Activated CD4-positive, alpha-beta T cell treated with anti-CD3 and anti-CD28 coated beads for 36 hours (primary cell): ENCODE results near the gene HTR2C. TPM values are rescaled to one million over a fixed set of nuclear protein-coding genes. Genes with fewer than 3 reads are reported as not detected.
"Not testable (repeated sequence)": the region's sequence is repeated elsewhere in the genome, so short reads cannot be mapped to it uniquely, and the experiment has no call there.

Experiments
- ATAC-seq: fragments of 200-7000 bp; cut with Tn5 transposase; one replicate; pipeline ENCODE4 v1.10.0; 2021; ENCODE audit warnings: mild to moderate bottlenecking, moderate library complexity
- CTCF ChIA-PET: fragments of 350-600 bp; sonication (Branson Sonifier 250); formaldehyde crosslinking; loops from one replicate; lab custom pipeline; 2021; ENCODE audit warnings: antibody characterized with exemption; lab: Charles Lee
- POLR2A ChIA-PET: fragments of 350-600 bp; sonication (Branson Sonifier 250); formaldehyde crosslinking; loops from one replicate; lab custom pipeline; 2021; ENCODE audit warnings: antibody characterized with exemption, inconsistent platforms; lab: Charles Lee
- DNase-seq: peaks from one replicate; pipeline ENCODE4 v3.0.0-alpha.2; 2020
- H3K27ac Mint-ChIP-seq: one replicate; pipeline ENCODE4 v1.8.0; 2021; ENCODE audit warnings: mixed read lengths
- H3K27me3 Mint-ChIP-seq: one replicate; pipeline ENCODE4 v1.8.0; 2021; ENCODE audit warnings: mixed read lengths
- H3K36me3 Mint-ChIP-seq: one replicate; pipeline ENCODE4 v1.8.0; 2021; ENCODE audit warnings: low read depth, mixed read lengths
- H3K4me1 Mint-ChIP-seq: one replicate; pipeline ENCODE4 v1.8.0; 2021; ENCODE audit warnings: mixed read lengths
- H3K4me3 Mint-ChIP-seq: one replicate; pipeline ENCODE4 v1.8.0; 2021; ENCODE audit warnings: mild to moderate bottlenecking, moderate library complexity, mixed read lengths
- H3K9me3 Mint-ChIP-seq: one replicate; pipeline ENCODE4 v1.8.0; 2021; ENCODE audit warnings: low read depth, mixed read lengths
- intact Hi-C, 2 experiments: fragments of 100-400 bp; cut with DNase I in 1 of 2; cut with micrococcal nuclease in 1 of 2; formaldehyde crosslinking; loops; one replicate each; pipeline versions ENCODE4 v1.14.2 to v1.15.1; 2022 to 2024; cut with DNase I, micrococcal nuclease
- total RNA-seq, 2 experiments: library from RNA; stranded (reverse); gene quantifications; one replicate each; pipeline ENCODE4 v1.2.3, GENCODE V29; 2021

Gene HTR2C
- not detected for total RNA-seq

DNA sequence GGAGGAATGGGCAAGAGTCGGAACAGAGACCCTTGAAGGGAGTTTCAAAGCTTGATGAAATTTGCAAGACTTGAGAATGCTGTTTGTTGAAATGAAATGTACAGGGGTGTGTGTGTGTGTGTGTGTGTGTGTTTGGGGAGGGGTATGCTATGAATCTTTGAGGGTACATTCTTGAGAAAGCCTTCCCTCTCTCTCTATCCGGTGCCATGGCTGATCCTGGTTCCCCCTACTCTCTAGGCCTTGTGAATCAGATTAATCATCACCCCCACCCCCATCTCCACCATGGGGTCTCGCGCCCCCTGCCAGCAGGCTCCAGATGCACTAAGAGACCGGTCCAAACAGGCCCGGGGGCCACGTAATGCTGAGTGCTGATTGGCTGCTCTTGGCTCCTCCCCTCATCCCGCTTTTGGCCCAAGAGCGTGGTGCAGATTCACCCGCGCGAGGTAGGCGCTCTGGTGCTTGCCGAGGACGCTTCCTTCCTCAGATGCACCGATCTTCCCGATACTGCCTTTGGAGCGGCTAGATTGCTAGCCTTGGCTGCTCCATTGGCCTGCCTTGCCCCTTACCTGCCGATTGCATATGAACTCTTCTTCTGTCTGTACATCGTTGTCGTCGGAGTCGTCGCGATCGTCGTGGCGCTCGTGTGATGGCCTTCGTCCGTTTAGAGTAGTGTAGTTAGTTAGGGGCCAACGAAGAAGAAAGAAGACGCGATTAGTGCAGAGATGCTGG lies at the start of gene HTR2C:
TSS of gene HTR2C (plus strand) at position 441 of the 729 bp plus-strand sequence. CDS start 142,851 bp downstream, outside the sequence.
- Mint-ChIP-seq H3K9me3 (peaks cover 3% of the 10 kb centered on the region), H3K4me1 (no peaks in the 10 kb centered on the region), H3K27me3 (peaks cover 19% of the 10 kb centered on the region), H3K27ac (no peak within 1 kb of the TSS), H3K4me3 (no peak within 1 kb of the TSS), H3K36me3 (no peaks in the 10 kb centered on the region)
- intact Hi-C loops = no loop called here
- no peak for DNase-seq
- ChIA-PET POLR2A (no interaction called here), CTCF (no interaction called here)
- no peak for ATAC-seq

DNA sequence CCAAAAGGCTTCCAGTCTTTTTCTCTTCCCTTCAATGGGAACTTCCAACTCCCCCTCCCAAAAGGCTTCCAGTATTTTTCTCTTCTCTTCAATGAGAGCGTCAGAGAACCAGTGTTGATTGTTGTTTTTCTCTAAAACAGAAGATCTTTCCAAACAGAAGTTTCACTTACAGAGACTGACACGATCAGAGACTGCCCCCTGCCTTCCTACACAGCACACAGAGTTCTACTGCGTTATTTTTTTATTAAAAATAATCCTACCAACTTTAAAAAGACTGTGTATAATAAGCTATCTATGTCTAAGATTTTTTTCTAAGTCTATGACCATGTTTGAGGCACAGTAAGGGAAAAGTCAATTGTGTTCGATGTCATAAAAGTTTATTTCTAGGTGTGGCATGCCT lies 3.5 kb upstream of the HTR2C start:
- Mint-ChIP-seq H3K27me3 (peaks cover 15% of the 10 kb centered on the region), H3K4me3 (no peak overlapping the region), H3K36me3 (no peaks in the 10 kb centered on the region), H3K9me3 (peaks cover 3% of the 10 kb centered on the region), H3K4me1 (no peaks in the 10 kb centered on the region), H3K27ac (no peak overlapping the region)
- no peak for DNase-seq
- ChIA-PET POLR2A (no interaction called here), CTCF (no interaction called here)
- ATAC-seq = no peak
- intact Hi-C loops = no loop called here

DNA sequence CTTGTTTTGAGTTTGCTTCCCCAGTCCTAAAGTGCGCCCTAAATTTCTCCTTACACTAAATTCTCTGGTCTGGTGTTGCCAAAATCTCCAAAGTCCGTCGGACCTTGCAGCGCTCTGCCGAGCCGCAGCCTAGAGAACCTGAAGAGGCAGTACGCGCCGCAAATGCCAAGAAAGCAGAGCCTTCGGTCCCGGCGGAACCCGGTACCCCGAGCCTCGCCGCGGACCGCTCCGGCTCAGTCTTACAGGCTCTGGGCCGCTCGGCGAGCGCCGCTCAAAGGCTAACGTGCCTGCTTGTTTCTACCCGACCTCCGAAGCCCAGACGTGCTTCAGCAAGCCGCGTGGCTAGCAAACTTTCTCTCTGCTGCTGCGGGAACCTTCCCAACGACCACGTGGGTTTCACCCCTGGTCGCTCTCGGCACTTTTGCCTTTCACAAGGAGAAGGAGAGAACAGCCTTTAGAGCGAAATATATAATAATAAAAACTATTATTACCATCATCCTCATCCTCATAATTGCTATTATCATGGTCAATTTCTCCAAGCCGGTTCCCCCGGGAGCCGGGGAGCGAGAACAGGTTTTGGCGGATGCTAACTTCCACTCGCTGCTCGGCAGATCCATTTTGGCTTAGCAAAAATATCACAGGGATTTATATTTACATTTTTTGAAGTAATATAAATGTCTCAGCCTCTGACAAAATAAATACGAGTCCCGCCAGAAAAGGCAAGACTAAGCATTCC lies 2.2 kb upstream of the HTR2C start:
- Mint-ChIP-seq H3K9me3 (peaks cover 3% of the 10 kb centered on the region), H3K27ac (no peak overlapping the region), H3K4me3 (no peak overlapping the region), H3K4me1 (no peaks in the 10 kb centered on the region), H3K36me3 (no peaks in the 10 kb centered on the region), H3K27me3 (peaks cover 17% of the 10 kb centered on the region)
- ATAC-seq (no peak), DNase-seq (no peak)
- ChIA-PET POLR2A (no interaction called here), CTCF (no interaction called here)
- intact Hi-C loops = no loop called here

DNA sequence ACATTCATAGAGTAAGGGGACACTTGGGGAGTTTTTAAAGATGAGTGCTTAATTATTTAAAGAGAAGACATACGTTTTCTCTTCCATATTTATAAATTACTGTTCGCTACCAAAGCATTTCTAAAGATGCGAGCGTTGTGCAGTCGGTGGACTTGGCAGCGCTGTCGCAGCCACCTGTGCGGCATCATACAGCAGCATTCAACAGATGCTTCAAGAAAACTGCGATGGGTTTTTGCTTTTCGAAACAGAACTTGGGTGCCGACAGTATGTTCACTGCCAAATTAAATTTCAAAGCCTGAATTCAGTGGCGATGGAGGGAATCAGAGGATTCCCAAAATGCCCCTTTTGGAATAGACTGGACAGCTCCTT lies 1.6 kb upstream of the HTR2C start:
- Mint-ChIP-seq H3K9me3 (peaks cover 3% of the 10 kb centered on the region), H3K36me3 (no peaks in the 10 kb centered on the region), H3K27me3 (peaks cover 17% of the 10 kb centered on the region), H3K27ac (no peak overlapping the region), H3K4me1 (no peaks in the 10 kb centered on the region), H3K4me3 (no peak overlapping the region)
- DNase-seq (no peak), ATAC-seq (no peak)
- intact Hi-C loops = no loop called here
- ChIA-PET POLR2A (no interaction called here), CTCF (no interaction called here)

DNA sequence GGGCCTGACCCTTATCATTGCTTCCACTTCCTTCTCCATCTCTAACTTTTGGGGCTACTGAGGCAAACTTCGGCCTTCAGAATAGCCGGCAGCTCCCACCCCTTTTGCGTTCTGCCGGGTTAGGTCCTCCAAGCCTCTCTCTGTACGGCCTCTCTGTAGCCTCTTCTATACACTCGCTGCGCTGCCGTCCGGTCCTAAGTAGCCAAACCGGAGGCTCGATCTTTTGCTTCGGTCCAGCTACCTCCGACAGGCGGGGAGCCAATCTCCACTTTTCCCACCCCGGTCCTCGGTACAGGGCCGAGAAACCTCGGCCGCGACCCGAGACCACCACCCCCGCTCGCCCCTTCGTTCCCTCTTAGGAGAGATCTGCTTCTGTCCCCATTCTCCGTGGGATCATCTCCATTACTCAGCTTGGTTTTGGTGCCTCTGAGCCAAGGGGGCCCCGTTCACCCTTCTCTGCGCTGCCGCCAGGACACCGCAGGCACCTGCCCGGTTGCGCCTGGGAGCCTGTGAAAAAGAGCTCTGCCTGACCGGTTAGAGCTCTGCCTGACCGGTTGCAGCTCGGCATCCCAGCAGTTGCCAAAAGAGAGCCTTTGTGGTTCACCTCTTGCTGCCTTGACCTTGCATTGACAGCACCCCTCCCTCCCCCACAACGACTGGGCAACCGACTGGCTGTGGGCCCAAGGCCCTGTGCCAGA lies 1.0 kb upstream of the HTR2C start:
- peaks cover 19% of the 10 kb centered on the region for H3K27me3 Mint-ChIP-seq
- no peaks in the 10 kb centered on the region for H3K4me1 Mint-ChIP-seq
- H3K9me3 Mint-ChIP-seq = peaks cover 3% of the 10 kb centered on the region
- no peak overlapping the region for H3K4me3 Mint-ChIP-seq
- ATAC-seq (no peak), DNase-seq (no peak)
- no peaks in the 10 kb centered on the region for H3K36me3 Mint-ChIP-seq
- intact Hi-C loops = no loop called here
- no peak overlapping the region for H3K27ac Mint-ChIP-seq
- ChIA-PET CTCF (no interaction called here), POLR2A (no interaction called here)

DNA sequence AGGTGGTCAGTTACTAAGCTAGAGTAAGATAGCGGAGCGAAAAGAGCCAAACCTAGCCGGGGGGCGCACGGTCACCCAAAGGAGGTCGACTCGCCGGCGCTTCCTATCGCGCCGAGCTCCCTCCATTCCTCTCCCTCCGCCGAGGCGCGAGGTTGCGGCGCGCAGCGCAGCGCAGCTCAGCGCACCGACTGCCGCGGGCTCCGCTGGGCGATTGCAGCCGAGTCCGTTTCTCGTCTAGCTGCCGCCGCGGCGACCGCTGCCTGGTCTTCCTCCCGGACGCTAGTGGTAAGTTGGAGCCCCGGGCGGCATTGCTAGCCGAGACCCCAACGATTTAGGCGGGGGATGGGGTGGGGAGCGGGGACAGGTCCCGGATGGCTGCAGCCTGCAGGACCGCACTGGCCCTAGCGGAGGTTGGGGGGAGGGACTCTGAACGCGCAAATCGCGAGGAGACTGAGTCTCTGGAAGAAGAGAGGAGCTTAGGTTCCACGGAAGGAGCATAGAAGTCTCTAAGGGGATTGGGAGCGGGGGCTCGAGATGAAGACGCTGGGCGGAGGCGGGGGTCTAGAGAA lies 573 bp downstream of the HTR2C start:
- Mint-ChIP-seq H3K9me3 (peaks cover 4% of the 10 kb centered on the region), H3K4me1 (no peaks in the 10 kb centered on the region), H3K36me3 (no peaks in the 10 kb centered on the region), H3K4me3 (no peak overlapping the region), H3K27ac (no peak overlapping the region), H3K27me3 (peaks cover 19% of the 10 kb centered on the region)
- ChIA-PET POLR2A (no interaction called here), CTCF (no interaction called here)
- ATAC-seq = no peak
- intact Hi-C loops = no loop called here
- DNase-seq = no peak

DNA sequence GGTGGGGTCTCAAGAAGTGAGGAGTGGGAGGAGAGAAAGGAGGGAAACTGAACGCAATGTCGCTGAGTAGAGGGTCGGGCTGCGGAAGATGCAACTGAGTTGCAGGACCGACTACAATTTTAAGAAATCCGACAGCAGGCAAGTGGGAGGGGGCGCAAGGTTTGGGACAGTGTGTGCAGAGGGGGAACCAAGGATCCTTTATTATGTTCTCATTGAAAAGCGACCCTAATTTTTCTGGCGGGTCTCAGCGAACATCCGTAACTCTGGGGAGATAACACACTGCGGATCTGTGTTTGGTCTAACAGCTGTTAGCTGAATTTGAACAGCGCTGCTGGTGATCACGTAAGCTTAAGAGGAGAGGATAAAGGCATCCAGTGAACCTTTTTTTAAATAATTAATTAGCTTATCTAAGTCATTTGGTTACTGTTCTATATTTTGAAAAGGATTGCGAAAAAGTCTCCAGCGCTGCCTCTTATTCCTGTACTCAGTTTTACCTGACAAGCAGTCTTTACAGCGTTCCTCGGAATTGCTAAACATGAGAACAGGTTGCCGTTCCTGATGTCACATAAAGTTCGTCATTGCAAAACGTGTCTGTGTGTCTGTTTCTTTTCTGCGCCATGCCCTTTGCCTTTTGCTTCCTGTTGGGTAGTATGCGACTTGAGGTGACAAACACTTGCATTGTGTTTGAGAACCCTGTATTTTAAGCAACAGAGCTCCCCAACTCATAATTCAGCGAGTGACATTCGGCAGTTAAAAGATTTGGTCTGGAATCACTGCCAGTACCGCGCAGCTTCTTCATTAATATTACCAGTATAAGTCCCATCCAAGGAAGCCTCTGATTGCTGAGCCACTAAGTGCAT lies 1.3 kb downstream of the HTR2C start:
- H3K27ac Mint-ChIP-seq = no peak overlapping the region
- CTCF ChIA-PET = no interaction called here
- no peak overlapping the region for H3K4me3 Mint-ChIP-seq
- H3K27me3 Mint-ChIP-seq = peaks cover 19% of the 10 kb centered on the region
- H3K36me3 Mint-ChIP-seq = no peaks in the 10 kb centered on the region
- peaks cover 6% of the 10 kb centered on the region for H3K9me3 Mint-ChIP-seq
- ATAC-seq = no peak
- POLR2A ChIA-PET = no interaction called here
- DNase-seq = no peak
- no peaks in the 10 kb centered on the region for H3K4me1 Mint-ChIP-seq
- intact Hi-C loops = no loop called here

DNA sequence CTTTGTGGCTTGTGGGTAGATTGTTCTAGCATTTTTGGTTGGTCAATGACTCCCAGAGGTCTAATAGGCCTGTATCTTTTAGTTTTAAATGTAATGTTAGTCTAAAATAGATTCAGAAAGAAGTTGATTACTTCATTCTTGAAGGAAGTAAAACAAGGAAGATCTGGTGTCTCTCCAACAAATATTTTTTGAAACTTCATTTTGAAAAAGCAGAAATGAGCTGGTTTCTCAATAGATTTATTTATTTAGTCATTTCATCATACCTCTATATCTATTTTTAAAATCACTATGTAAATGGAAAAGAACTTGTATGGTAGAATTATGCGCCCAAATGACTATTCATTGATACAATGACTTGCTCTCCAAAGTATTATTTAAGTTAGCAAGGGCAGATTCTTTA lies 7.2 kb downstream of the HTR2C start:
- intact Hi-C loops = no loop called here
- no peaks in the 10 kb centered on the region for H3K4me1 Mint-ChIP-seq

DNA sequence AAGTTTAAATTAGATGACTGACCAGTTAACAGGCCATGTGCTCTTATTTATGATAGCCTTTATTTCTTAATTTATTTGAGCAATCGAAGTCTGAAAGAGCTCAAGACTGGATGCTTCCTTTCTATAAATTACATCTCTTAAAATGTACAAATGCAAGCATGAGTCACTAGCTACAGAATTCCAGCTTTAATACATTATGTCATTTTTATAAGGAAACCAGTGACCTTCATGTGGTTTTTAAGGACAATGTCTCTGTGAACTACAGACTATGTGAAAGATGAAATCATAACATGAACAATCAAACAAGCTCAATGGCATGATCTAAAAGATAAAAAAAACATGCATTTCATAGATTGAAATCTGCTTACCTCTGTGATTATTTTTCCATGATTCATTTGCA lies 15.4 kb downstream of the HTR2C start:
- ChIA-PET CTCF (interaction anchor here (1.6 kb wide), 1 partner anchor 12 kb away, joined by 4 read pairs; no protein-coding TSS in a partner anchor), POLR2A (no interaction called here)
- Mint-ChIP-seq H3K4me1 (no peaks in the 10 kb centered on the region), H3K36me3 (no peaks in the 10 kb centered on the region), H3K9me3 (no peaks in the 10 kb centered on the region), H3K27me3 (no peaks in the 10 kb centered on the region), H3K4me3 (no peak overlapping the region), H3K27ac (no peak overlapping the region)
- intact Hi-C loops = no loop called here
- no peak for ATAC-seq
- no peak for DNase-seq

More for the DNA sequence above, 7.2 kb downstream of the HTR2C start:
- H3K27me3 Mint-ChIP-seq = peaks cover 2% of the 10 kb centered on the region
- no peaks in the 10 kb centered on the region for H3K36me3 Mint-ChIP-seq
- ATAC-seq (no peak), DNase-seq (no peak)
- no peak overlapping the region for H3K4me3 Mint-ChIP-seq
- ChIA-PET CTCF (no interaction called here), POLR2A (no interaction called here)
- H3K27ac Mint-ChIP-seq = no peak overlapping the region
- H3K9me3 Mint-ChIP-seq = peaks cover 3% of the 10 kb centered on the region

DNA sequence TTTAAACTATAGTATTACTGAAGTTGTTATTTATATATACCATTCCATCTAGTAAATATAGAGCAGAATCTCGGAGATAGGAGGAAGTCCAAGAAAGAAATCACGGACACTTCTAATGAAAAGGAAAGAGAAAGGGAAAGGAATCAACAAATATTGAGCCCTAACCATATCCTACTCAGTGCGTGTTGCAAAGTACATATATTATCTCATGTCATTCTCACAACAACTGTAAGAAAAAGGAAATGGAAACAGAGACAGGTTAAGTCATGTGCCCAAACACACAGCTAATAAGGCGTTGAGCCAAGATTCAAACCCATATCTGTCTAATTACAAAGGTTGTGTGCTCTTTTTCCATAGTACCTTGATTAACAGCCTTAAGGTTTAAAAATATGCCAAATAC lies 16.0 kb downstream of the HTR2C start:
- ATAC-seq (no peak), DNase-seq (no peak)
- POLR2A ChIA-PET = no interaction called here
- Mint-ChIP-seq H3K36me3 (no peaks in the 10 kb centered on the region), H3K9me3 (no peaks in the 10 kb centered on the region), H3K27ac (no peak overlapping the region), H3K4me1 (no peaks in the 10 kb centered on the region), H3K4me3 (no peak overlapping the region), H3K27me3 (no peaks in the 10 kb centered on the region)
- intact Hi-C loops = no loop called here
- CTCF ChIA-PET = interaction anchor here (1.6 kb wide), 1 partner anchor 11 kb away, joined by 4 read pairs; no protein-coding TSS in a partner anchor

DNA sequence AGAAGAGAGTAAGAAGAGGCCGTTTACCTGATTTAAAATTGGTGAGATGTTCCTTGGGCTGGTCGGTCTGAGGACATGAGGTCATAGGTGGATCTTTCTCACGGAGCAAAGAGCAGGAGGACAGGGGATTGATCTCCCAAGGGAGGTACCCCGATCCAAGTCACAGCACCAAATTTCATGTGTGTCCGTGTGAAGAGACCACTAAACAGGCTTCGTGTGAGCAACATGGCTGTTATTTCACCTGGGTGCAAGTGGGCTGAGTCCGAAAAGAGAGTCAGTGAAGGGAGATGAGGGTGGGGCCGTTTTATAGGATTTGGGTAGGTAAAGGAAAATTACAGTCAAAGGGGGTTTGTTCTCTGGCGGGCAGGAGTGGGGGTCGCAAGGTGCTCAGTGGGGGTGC lies 22.7 kb downstream of the HTR2C start:
- H3K27ac Mint-ChIP-seq, H3K4me1 Mint-ChIP-seq, ATAC-seq, CTCF ChIA-PET, POLR2A ChIA-PET, H3K4me3 Mint-ChIP-seq, DNase-seq, H3K27me3 Mint-ChIP-seq, intact Hi-C loops, H3K9me3 Mint-ChIP-seq, H3K36me3 Mint-ChIP-seq: not testable (repeated sequence)
